ENCODE data around the gene GUCY2C. TPM values are rescaled to one million over a fixed set of nuclear protein-coding genes. Genes with fewer than 3 reads are reported as not detected.

GUCY2C gene
- total RNA-seq, 1 experiment from 2014 or later, result not detected

- Histone ChIP-seq H3K4me3 (ENCODE audit: low read length) (no peak overlapping the region), H4K20me1 (ENCODE audit: low read length) (no peaks in the 10 kb centered on the region), H3K27me3 (ENCODE audit: low read length) (no peaks in the 10 kb centered on the region), H2AFZ (ENCODE audit: low read length) (no peak overlapping the region), H3K9me2 (replicated peaks; ENCODE audit: low read length) (no peaks in the 10 kb centered on the region), H3K27ac (ENCODE audit: low read length) (no peak overlapping the region), H3K36me3 (ENCODE audit: low read depth, low read length) (no peaks in the 10 kb centered on the region), H3K9ac (ENCODE audit: low read length) (no peak overlapping the region), H3K9me3 (ENCODE audit: low read length) (no peaks in the 10 kb centered on the region), H3K4me1 (ENCODE audit: insufficient read depth, low read length) (peaks cover 6% of the 10 kb centered on the region; the same call in 1 of the 2 replicates), H3F3A (ENCODE audit: low read length, unreplicated experiment) (no peaks in the 10 kb centered on the region), H3K4me2 (ENCODE audit: low read length) (no peak overlapping the region), H3K79me2 (ENCODE audit: low read length) (no peaks in the 10 kb centered on the region)
- ChIA-PET POLR2A (ENCODE audit: unreplicated experiment) (no interaction called here), CTCF (no interaction called here)
- TF ChIP-seq EZH2 (IDR thresholded peaks at IDR 0.05; ENCODE audit: low read length, unreplicated experiment), result no peak
- TF ChIP-seq, protein P1, sequence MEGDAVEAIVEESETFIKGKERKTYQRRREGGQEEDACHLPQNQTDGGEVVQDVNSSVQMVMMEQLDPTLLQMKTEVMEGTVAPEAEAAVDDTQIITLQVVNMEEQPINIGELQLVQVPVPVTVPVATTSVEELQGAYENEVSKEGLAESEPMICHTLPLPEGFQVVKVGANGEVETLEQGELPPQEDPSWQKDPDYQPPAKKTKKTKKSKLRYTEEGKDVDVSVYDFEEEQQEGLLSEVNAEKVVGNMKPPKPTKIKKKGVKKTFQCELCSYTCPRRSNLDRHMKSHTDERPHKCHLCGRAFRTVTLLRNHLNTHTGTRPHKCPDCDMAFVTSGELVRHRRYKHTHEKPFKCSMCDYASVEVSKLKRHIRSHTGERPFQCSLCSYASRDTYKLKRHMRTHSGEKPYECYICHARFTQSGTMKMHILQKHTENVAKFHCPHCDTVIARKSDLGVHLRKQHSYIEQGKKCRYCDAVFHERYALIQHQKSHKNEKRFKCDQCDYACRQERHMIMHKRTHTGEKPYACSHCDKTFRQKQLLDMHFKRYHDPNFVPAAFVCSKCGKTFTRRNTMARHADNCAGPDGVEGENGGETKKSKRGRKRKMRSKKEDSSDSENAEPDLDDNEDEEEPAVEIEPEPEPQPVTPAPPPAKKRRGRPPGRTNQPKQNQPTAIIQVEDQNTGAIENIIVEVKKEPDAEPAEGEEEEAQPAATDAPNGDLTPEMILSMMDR (conservative IDR thresholded peaks at IDR 0.05; ENCODE audit: low read depth, low read length), result no peak
- TF ChIP-seq EZH2phosphoT487 (IDR thresholded peaks at IDR 0.05; ENCODE audit: borderline replicate concordance, low read length), result no peak
- DNase-seq, result no peak
- no TSS peak for BruUV-seq (replicated peaks)
- peak; percentile 27; the same call in 1 of the 2 replicates for ATAC-seq
- intact Hi-C loops (cut with micrococcal nuclease), result no loop called here
Measured at GRCh38 chr12:14654842-14655241, 41.6 kb downstream of the GUCY2C start.

DNA sequence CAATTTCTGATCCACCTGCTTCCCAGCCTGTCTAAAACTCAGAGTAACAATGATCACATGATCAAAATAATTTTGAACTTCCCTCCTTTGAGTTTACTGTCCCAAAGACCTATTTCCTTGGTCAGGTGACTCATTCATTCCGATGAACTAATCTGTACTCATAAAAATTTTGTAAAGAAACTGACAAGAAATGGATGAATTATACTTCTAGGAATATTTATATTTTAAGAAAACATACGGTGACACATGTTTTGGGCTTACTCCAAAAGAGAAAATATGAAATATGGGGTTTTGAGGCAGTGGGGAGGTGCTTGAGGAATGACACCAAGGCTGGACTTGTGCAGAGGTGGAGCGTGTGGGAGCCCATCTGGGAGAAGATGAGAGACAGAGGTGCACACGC, 42.0 kb downstream of the GUCY2C start:
- no peaks in the 10 kb centered on the region for H3K36me3 ChIP-seq (ENCODE audit: low read depth, low read length)
- peaks cover 6% of the 10 kb centered on the region; the same call in 1 of the 2 replicates for H3K4me1 ChIP-seq (ENCODE audit: insufficient read depth, low read length)
- peak; percentile 11; the same call in 1 of the 2 replicates for ATAC-seq
- H3K9ac ChIP-seq (ENCODE audit: low read length), result no peak overlapping the region
- no peak overlapping the region for H3K27ac ChIP-seq (ENCODE audit: low read length)
- CTCF ChIA-PET, result no interaction called here
- H2AFZ ChIP-seq (ENCODE audit: low read length), result no peak overlapping the region
- no peaks in the 10 kb centered on the region for H3F3A ChIP-seq (ENCODE audit: low read length, unreplicated experiment)
- no peaks in the 10 kb centered on the region for H3K27me3 ChIP-seq (ENCODE audit: low read length)
- no peaks in the 10 kb centered on the region for H3K9me2 ChIP-seq (replicated peaks; ENCODE audit: low read length)
- no peaks in the 10 kb centered on the region for H4K20me1 ChIP-seq (ENCODE audit: low read length)
- TF ChIP-seq EZH2 (IDR thresholded peaks at IDR 0.05; ENCODE audit: low read length, unreplicated experiment) (no peak), EZH2phosphoT487 (IDR thresholded peaks at IDR 0.05; ENCODE audit: borderline replicate concordance, low read length) (no peak)
- TF ChIP-seq, protein P1 (conservative IDR thresholded peaks at IDR 0.05; ENCODE audit: low read depth, low read length), result no peak
- H3K4me3 ChIP-seq (ENCODE audit: low read length), result no peak overlapping the region
- intact Hi-C loops (cut with micrococcal nuclease), result no loop called here
- POLR2A ChIA-PET (ENCODE audit: unreplicated experiment), result no interaction called here
- no peaks in the 10 kb centered on the region for H3K9me3 ChIP-seq (ENCODE audit: low read length)
- H3K79me2 ChIP-seq (ENCODE audit: low read length), result no peaks in the 10 kb centered on the region
- BruUV-seq (replicated peaks), result no TSS peak
- H3K4me2 ChIP-seq (ENCODE audit: low read length), result no peak overlapping the region
- DNase-seq, result peak; percentile 44

DNA sequence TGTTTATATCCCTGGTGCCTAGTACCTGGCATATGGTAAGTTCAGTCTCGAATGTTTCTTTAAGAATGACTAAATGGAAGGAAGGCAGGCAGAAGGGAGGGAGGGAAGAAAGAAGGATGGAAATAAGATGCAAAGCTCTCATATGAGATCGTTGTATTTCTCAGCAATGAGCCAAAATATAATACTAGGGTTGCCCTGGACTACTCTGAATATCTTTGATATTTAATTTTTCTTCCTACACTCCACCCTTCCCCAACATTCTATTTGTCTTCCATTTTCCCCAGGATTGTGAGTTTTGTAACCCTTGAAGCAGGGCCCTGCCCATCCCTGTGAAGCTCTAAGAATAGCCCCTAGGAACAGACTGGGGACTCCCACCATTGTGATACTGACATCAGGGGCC, 43.9 kb downstream of the GUCY2C start:
- no TSS peak for BruUV-seq (replicated peaks)
- Histone ChIP-seq H3K27ac (ENCODE audit: low read length) (no peak overlapping the region), H3F3A (ENCODE audit: low read length, unreplicated experiment) (no peaks in the 10 kb centered on the region), H4K20me1 (ENCODE audit: low read length) (no peaks in the 10 kb centered on the region), H3K9me3 (ENCODE audit: low read length) (no peaks in the 10 kb centered on the region), H2AFZ (ENCODE audit: low read length) (no peak overlapping the region), H3K4me1 (ENCODE audit: insufficient read depth, low read length) (peaks cover 6% of the 10 kb centered on the region; the same call in 1 of the 2 replicates), H3K36me3 (ENCODE audit: low read depth, low read length) (no peaks in the 10 kb centered on the region), H3K79me2 (ENCODE audit: low read length) (no peaks in the 10 kb centered on the region), H3K4me3 (ENCODE audit: low read length) (no peak overlapping the region), H3K9me2 (replicated peaks; ENCODE audit: low read length) (no peaks in the 10 kb centered on the region), H3K27me3 (ENCODE audit: low read length) (peaks cover 5% of the 10 kb centered on the region; the same call in 1 of the 2 replicates), H3K9ac (ENCODE audit: low read length) (no peak overlapping the region), H3K4me2 (ENCODE audit: low read length) (no peak overlapping the region)
- TF ChIP-seq, protein P1 (conservative IDR thresholded peaks at IDR 0.05; ENCODE audit: low read depth, low read length), result no peak
- TF ChIP-seq EZH2 (IDR thresholded peaks at IDR 0.05; ENCODE audit: low read length, unreplicated experiment), result no peak
- no peak for TF ChIP-seq EZH2phosphoT487 (IDR thresholded peaks at IDR 0.05; ENCODE audit: borderline replicate concordance, low read length)
- CTCF ChIA-PET, result no interaction called here
- intact Hi-C loops (cut with micrococcal nuclease), result no loop called here
- no peak for ATAC-seq
- DNase-seq, result no peak
- POLR2A ChIA-PET (ENCODE audit: unreplicated experiment), result no interaction called here
